GM12875 (cell line): Measurements from ENCODE around the gene HYI.
"Not testable (repeated sequence)": the region's sequence is repeated elsewhere in the genome, so short reads cannot be mapped to it uniquely, and the experiment has no call there.

Source experiments
- H3K4me3 ChIP-seq: one replicate; pipeline ENCODE4 v1.5.1; 2011; ENCODE audit warnings: low read depth, low read length, control low read depth
- CTCF ChIP-seq: IDR thresholded peaks from 2 replicates; pipeline ENCODE4 v1.5.1; 2011; ENCODE audit warnings: low read depth, mild to moderate bottlenecking, control low read depth, inconsistent platforms, low read length, moderate library complexity, borderline replicate concordance; ENCODE audit not compliant: insufficient read depth

The HYI gene

GRCh38 chr1:43488165-43488564 is 34.4 kb upstream of the HYI start:
- no peak overlapping the region for H3K4me3 ChIP-seq
- TF ChIP-seq CTCF = no peak

GRCh38 chr1:43484367-43484766 is 30.6 kb upstream of the HYI start:
- no peak for TF ChIP-seq CTCF
- no peak overlapping the region for H3K4me3 ChIP-seq

GRCh38 chr1:43482215-43482614 is 28.5 kb upstream of the HYI start:
- no peak overlapping the region for H3K4me3 ChIP-seq
- no peak for TF ChIP-seq CTCF

GRCh38 chr1:43481491-43481890 is 27.8 kb upstream of the HYI start:
- no peak for TF ChIP-seq CTCF
- H3K4me3 ChIP-seq = no peak overlapping the region

GRCh38 chr1:43479414-43479813 is 25.7 kb upstream of the HYI start:
- H3K4me3 ChIP-seq = no peak overlapping the region
- TF ChIP-seq CTCF = no peak

GRCh38 chr1:43477716-43478115 is 24.0 kb upstream of the HYI start:
- H3K4me3 ChIP-seq = no peak overlapping the region
- TF ChIP-seq CTCF = no peak

GRCh38 chr1:43475611-43476401 is 22.1 kb upstream of the HYI start:
- H3K4me3 ChIP-seq = not testable (repeated sequence)

- no peak overlapping the region for H3K4me3 ChIP-seq
- no peak for TF ChIP-seq CTCF
These were observed 19.7 kb upstream of the HYI start for GRCh38 chr1:43473463-43473862.

GRCh38 chr1:43472463-43473151 is 18.9 kb upstream of the HYI start:
- H3K4me3 ChIP-seq = not testable (repeated sequence)
